ENCODE measurements around the gene CENPO.
A peak's percentile ranks its signal among the peaks of the same experiment; 100 is the strongest.

Gene CENPO, protein sequence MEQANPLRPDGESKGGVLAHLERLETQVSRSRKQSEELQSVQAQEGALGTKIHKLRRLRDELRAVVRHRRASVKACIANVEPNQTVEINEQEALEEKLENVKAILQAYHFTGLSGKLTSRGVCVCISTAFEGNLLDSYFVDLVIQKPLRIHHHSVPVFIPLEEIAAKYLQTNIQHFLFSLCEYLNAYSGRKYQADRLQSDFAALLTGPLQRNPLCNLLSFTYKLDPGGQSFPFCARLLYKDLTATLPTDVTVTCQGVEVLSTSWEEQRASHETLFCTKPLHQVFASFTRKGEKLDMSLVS

DNA sequence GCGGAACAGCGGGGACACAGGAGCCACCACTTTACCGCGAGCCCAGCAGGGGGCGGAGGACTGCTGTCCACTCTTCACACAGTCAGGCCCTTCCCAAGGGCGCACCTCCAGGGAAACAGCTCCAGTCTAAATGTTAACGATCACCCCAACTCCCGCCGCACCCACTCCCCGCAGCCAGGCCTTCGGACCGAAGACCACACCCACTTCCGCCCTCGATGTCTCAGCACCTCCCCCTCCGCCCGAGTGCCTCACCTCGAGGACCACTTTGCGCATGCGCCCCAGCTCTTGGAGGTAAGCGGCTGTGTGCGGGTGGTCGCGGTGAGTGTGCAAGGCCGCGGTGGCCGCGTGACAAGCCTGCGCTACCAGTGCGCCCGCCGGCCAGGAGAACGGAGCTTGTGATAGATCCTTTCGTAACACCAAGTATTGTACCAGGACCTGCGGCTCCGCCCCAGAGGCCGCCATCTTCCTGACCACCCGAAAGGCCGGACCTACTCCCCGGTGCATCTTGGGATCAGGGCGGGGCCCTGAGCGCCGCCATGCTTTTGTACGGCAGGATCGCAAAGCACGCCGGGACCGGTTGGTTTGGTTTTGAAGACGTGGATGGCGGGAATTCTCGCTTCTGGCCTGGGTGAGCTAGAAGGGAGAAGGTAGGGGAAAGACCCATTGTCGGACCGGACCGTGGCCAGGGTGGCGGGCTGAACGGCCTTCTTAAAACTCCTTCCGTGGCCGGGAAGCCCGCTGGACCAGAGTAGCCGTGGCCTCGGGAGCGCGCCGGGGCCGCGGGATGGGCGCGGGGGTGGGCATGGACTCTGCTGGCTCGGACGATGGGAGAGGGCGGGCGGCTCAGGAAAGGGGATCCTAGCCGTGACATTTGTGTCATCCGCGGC, at the start of gene CENPO, which contains the start of gene PTRHD1:
CENPO (plus strand) TSS at position 552 of the 887 bp plus-strand sequence. CDS start 495 bp downstream, outside the sequence.
PTRHD1 (minus strand) TSS at position 518 of the 887 bp plus-strand sequence; CDS start at position 504, 14 bp downstream.
- DNase-seq (ENCODE audit: low read depth in 2 of 2): peak; percentile 87 to 93

DNA sequence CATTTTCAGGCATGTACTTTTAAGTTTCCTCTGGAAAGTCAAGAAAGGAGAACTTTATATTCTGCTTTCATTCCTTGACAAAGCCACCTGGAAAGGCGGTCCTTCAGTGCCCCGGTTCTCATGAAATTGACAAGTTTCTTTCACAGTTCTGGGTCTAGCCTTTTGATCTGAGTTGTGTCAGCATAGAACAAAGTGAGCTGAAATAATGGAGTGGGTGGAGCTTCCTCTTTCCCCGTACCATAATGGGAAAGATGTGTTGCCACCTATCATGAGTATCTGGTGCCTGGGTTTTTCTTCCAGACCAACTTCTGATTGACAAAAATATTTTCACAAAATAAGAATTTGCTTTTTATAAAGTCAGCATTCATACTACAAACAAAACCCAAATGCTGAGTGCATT, 49.3 kb upstream of the CENPO start:
- DNase-seq (ENCODE audit: low read depth in 2 of 2): no peak

DNA sequence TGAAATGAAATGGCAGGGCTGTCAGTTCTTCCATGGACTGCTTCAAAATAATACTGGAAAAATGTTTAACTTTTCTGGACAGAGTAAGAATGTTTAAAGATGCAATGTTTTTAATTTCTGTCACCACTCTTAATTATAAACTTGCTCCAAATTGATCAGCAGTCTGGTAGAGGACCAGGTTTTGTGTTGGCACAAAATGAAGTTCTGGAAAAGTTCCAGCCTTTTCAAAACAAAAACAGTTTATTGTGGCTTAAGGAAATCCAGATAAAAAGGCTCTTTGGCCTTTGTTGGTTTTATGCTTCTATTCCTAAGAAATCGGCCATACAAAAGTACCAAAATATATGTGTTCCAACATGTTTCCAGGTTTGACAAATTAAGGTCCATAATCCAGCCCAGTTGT, 48.9 kb upstream of the CENPO start:
- no peak for DNase-seq (ENCODE audit: low read depth in 2 of 2)

DNA sequence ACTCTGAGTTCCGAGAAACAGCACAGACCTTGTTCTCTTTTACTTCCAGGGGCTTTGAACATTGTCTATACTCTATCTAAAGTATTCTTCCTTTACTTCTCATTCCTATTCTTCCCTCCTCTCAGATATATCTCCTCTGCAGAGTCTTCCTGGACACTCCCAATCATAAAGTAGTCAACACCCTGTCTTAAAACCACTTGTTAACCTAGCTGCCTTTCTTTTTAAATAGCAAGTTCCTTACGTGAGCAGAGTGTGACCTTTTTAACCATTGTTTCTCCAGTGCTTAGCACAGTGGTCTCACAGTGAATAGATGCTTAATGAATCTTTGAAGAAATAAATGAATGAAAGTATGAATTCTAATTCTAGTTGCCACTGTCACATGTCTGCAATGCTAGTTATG, 47.4 kb upstream of the CENPO start:
- DNase-seq (ENCODE audit: low read depth in 2 of 2): no peak

DNA sequence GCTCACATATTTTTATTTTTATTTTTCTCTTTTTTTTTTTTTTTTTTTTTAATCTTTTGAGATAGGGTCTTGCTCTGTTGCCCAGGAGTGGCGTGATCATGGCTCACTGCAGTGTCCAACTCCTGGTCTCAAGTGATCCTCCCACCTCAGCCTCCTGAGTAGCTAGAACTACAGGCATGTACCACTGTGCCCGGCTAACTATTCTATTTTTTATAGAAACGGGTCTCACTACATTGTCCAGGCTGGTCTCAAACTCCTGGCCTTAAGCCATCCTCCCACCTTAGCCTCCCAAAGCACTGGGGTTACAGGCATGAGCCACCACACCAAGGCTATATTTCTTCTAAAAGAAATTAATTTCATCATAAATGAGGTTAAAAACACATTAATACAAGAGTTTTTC, 45.9 kb upstream of the CENPO start:
- no peak for DNase-seq (ENCODE audit: low read depth in 2 of 2)

DNA sequence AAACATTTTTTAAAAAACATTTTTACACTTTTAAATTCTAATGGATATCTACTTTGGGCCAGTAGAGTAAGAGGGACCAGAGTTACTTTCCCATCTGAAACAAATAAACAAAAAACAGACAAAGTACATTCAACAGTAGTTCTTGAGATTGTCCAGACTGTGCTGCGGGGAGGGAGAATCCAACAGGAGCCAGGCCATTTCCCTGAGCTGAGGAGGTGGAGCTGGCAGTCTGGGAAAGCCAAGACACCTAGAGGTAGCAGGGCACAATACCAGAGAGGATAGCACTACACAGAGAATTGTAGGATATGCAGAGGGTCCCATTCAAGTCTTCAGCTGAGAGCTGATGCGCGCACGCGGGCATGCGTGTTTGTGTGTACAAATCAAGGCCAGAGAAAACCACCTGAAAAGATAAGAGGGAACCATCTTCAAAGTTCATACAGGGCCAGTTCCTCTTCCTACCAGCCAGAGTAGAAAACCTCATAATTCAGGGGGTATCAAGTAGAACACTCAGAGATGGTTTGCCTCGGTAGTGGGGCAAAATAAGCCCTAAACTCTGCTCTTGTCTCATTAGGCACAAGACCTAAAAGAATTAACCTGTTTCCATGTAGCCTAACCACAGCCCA, 44.0 kb upstream of the CENPO start:
- no peak for DNase-seq (ENCODE audit: low read depth in 2 of 2)

DNA sequence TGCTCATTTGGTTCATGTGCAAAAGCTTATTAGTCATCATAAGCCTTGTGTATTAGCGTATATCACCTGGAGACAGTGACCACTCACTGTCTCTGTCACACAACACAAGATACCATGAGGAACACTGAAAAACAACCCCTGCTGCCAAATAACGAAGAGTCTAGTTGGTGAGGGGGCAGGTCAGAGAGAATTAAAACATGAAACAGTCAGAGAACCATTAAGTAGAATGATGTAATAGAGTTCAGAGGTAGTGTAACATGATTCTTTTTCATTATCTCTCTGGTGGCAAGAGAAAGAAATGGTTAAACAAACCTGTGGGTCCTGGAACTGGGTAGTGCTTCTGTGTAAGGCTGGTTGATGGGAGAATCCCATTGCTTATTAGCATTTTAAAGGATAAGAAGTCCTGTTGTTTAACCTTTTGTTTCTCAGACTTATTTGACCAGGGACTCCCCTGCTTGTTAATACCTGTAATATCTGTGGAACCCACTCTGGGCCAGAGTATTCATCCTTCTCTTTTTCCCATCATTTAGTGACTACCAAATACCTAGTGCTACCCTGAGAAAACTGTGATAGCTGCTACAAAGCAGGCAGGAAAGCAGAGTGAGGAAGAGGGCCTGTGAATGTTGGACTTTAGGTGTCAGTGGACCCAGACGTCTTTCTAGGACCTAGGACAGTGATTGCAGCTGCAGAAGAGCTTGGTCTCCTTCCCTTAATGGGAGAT, 38.1 kb upstream of the CENPO start:
- DNase-seq (ENCODE audit: low read depth in 2 of 2): no peak

DNA sequence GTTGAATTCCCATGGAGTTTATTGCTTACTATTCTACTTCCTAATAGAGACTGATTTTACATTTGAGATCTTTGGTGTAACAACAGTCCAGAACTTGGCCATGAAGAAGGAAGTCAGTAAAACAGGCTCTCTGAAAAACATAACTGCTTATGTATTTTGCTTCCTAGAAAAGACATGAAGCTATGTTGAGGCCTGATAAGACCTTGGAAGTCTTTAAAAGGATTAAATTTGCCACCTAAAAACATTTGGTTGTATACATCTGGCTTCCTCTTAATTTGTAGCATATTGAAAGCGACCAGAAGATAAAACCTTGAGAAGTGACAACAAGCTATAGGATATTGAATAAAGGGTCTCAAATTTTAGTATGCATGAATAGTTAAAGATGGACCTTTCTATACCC, 36.4 kb upstream of the CENPO start:
- DNase-seq (ENCODE audit: low read depth in 2 of 2): no peak

DNA sequence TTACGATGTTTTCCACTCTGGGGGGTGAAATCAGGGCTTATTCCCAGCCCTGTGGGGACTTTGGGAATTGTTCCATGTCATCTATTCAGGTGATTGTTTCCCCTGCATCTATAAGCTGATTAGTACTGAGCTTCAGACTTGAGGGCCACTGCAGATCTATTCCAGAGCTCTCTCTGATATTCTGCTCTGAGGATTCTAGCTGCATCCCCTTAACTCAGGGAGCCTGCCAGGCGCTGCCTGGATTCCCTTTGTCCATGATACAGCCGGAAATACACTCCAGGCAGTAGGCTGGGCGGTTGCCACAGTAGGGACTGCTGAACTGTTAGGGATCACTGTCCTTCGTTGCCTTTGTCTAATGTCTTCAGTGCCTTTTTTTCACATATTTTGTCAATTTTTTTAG, 31.4 kb upstream of the CENPO start:
- DNase-seq (ENCODE audit: low read depth in 2 of 2): no peak

DNA sequence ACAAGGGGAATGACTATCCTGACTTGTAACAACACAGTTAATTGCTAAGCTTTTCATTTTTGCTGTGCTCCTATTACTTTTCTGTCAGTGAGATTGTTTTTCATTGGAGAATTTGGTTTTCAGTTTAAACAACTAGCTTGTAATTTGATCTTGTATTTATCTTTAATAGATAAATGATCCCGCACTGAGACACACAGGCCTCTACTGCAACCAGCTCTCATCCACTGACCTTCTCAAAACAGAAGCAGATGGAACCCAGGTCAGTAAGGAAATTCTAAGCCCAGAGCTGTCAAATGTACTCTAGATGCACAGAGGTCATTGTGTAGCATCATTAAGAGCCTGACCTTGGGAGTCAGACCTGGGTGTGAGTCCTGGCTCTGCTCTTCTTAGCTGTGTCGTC, 30.7 kb upstream of the CENPO start:
- DNase-seq (ENCODE audit: low read depth in 2 of 2): no peak

DNA sequence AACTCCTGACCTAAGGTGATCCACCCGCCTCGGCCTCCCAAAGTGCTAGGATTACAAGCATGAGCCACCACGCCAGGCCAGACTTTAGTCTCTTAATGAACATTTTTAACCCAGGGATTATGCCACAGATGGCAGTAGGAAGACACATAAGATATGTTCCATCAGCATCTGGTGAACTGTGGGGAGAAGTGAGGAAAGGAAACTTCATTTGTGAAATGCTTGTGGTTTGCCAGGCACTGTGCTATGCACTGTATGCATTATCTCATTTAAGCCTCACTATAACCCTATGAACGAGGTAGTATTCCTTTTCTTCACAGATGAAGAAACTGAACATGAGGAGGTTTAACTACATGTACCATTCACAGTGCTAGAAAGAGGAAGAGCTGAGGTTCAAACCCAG, 29.4 kb upstream of the CENPO start:
- no peak for DNase-seq (ENCODE audit: low read depth in 2 of 2)

DNA sequence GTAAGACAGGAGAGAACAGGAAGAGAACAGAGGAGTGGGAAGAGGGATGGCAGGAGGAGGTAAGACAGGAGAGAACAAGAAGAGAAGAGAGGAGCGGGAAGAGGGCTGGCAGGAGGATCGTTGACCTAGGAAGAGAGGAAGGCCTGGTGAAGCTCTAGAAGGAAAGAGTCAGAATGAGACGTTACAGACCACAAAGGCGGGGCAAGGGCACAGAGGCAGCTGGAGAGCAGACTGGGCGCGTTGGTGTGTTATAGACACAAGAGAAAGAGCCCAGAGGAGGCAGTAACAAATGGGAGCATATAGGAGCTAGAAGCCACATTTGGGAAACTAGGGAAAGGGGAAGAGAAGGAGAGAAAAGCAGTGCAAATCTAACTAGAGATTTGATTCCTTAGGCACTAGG, 26.6 kb upstream of the CENPO start:
- DNase-seq (ENCODE audit: low read depth in 2 of 2): no peak

DNA sequence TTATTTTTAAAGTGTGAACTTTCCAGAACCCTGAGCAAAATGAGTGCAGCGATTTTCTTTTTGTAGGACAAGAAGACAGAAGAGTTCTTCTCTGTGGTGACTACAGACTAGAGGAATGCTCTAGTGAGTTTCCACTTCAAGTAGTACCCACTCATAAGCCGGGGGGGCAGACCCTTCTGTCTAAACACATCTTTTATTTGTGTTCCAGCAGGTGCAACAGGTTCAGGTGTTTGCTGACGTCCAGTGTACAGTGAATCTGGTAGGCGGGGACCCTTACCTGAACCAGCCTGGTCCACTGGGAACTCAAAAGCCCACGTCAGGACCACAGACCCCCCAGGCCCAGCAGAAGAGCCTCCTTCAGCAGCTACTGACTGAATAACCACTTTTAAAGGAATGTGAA, 25.2 kb upstream of the CENPO start:
- no peak for DNase-seq (ENCODE audit: low read depth in 2 of 2)

DNA sequence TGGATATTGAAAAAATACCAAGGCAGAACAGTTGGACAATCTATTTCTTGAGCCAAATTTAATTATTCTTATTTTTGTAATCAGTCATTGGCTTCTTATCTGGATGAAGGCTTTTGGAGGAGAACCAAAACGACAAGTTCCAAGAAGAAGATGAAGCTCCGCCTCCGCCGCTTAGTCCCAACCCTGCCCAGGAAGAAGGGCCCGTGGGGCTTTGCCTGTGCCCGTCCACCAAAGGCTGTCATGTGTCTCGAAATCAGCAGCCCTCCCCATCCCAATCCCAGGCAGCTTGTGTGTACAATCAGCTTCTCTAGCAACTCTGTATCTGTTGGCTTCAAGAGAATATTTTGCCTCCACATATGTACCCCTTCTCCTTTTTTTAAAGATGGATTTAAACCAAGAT, 24.6 kb upstream of the CENPO start:
- DNase-seq (ENCODE audit: low read depth in 2 of 2): no peak

DNA sequence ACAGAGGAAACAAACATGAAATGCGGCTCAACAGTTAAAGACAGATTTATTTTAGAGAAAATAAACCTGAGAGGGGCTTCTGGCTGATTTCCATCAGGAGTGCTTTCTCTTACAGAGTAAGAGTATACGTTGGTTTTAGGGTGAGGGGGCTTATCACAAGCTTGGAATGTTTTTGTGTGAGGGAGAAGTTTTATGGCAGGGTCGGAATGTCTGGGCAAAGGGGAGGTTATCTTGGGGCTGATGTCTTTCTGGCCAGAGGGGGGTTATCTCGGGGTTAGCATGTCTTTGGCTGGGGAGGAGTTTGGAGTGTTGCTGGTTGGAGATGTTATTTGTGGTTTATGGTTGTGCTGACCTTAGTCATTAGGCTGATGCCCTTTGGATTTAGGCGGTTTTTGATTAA, 22.2 kb upstream of the CENPO start:
- DNase-seq (ENCODE audit: low read depth in 2 of 2): no peak

DNA sequence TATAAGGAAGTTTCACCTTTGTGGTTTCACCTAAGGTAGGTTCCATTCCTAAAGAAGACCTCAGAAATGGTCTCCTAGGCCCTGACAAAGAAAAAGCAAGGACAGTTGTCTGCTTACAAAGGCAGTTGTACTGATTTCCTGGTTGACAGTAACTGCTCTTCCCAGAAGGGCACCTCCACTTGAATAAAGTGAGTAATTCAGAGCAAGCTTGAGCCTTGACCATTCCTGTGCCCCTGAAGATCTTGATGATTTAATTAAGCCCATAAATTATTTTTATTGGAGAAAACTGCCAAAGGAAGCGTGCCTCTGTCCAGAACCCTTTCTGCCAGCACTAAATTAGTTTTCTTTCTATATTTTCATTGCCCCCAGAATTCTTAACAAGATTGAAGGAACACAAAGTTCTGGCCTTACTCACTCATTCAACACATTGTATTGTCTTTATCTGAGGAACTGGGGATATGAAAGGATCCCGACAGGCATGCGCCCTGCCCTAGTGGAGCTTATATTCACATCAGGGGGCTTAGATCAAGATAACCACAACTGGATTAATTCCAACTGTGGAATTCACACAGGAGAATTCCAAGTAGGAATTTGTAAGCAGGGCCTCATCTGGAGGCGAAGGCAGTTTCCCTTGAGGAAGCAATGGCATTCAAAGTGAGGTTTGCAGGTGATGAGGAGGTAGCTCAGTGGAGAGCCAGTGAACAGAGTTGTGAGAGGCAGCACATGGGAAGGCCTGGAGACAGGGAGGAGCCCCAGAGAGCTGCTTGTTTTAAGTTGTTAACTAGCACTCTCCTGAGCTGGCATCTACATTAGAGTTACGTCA, 21.2 kb upstream of the CENPO start:
- no peak for DNase-seq (ENCODE audit: low read depth in 2 of 2)

DNA sequence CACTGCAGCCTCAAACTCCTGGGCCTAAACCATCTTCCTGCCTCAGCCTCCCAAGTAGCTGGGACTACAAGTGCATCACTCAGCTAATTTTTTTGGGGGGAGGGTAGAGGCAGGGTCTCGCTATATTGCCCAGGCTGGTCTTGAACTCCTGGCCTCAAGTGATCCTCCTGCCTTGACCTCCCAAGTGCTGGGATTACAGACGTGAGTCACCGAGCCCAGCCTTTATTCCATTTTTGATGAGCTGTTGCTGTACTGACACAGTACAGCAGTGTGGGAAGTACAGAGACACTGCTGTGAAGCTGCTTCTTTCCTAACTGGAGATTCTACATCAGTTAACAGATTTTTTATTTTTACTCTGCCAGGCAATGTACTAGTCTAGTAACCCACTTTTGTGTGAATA, 18.9 kb upstream of the CENPO start:
- DNase-seq (ENCODE audit: low read depth in 2 of 2): no peak

DNA sequence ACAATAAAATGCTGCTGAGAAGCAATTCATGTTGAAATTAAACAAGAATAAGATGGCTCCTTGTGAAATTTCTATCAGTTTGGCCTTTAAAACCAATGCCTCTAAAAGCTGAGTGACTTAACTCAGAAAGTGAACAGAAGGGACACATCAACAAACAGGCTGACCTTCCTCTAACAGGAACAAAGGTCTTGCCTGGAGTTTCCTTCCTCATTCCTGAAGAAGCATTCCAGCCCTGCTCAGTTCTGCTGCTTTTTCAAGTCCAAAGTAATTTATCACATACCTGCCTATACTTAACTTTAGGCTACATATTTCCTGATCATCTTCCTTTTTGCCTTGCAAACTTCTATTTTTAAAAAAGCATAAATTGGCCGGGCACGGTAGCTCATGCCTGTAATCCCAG, 14.1 kb upstream of the CENPO start:
- no peak for DNase-seq (ENCODE audit: low read depth in 2 of 2)

DNA sequence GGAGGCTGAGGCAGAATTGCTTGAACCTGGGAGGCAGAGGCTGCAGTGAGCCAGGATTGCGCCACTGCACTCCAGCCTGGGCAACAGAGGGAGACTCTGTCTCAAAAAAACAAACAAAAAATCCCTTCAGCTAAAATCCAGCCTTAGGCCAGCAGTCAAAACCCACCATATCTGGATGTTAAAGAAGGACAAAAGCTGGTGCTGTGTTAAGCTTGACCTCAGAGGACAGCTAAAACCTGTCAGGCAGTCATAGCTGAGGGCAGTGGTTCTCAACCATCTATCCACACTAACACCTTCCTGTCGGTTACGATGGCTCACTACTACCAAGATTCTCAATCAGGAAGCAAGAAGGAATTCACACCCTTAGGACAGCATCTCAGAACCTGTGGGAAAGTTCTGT, 9.6 kb upstream of the CENPO start:
- no peak for DNase-seq (ENCODE audit: low read depth in 2 of 2)

DNA sequence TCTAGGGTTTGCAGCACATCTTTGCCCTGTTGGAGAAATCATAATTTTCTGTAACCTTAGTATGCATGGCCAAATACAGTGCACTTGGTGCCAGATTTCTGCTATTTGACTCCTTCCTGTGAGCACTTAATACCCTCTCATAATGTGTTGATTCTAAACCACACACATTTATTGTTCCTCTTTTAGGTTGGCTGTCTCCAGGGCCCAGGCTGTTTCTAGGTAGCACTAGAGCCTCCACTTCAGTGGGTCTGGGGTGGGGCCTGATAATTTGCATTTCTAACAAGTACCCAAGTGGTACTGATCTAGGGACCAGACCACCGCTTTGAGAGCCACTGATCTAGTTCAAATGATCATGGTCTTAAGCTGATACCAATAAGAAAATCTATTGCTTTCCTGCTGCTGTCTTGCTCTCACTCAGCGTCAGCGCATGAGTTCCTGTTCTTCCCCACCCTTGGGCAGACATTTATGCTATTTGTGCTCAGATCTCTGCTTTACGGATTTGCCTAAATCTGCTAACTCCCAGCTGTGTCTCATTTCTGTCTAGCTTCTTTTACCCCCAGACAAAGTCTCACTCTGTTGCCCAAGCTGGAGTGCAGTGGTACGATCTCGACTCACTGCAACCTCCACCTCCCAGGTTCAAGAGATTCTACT, 7.4 kb upstream of the CENPO start:
- no peak for DNase-seq (ENCODE audit: low read depth in 2 of 2)

DNA sequence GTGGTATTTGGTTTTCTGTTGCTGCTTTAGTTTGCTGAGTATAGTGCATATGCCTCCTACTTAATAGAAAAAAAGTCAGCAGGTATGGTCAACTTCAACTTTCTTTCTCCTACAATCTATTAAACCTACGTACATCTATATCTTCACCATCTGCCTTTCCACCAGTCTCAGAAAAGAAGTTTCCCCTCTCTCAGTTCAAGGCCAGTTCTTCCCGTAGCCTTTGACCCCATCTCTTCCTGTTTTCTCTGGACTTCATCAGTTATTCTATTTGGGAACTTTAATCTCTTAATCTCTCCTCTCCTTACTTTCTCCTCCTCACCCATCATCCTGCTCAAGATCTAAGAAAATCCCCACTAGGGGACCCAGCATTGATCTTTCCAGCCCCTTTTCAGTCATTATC, 5.7 kb upstream of the CENPO start:
- no peak for DNase-seq (ENCODE audit: low read depth in 2 of 2)

Measured in stimulated activated CD4-positive, alpha-beta T cell treated with anti-CD3 and anti-CD28 coated beads, Interleukin-12 subunit alpha, Interleukin-12 subunit beta, amount 100 ng/mL, for 24 hours (primary cell).